ENCODE data around the gene GPATCH2L. TPM values are rescaled to one million over a fixed set of nuclear protein-coding genes. Genes with fewer than 3 reads are reported as not detected.

Gene GPATCH2L
- total RNA-seq, 2 donors from 2014 or later, result 23.4 to 61.7 TPM

- TF ChIP-seq, protein P1, sequence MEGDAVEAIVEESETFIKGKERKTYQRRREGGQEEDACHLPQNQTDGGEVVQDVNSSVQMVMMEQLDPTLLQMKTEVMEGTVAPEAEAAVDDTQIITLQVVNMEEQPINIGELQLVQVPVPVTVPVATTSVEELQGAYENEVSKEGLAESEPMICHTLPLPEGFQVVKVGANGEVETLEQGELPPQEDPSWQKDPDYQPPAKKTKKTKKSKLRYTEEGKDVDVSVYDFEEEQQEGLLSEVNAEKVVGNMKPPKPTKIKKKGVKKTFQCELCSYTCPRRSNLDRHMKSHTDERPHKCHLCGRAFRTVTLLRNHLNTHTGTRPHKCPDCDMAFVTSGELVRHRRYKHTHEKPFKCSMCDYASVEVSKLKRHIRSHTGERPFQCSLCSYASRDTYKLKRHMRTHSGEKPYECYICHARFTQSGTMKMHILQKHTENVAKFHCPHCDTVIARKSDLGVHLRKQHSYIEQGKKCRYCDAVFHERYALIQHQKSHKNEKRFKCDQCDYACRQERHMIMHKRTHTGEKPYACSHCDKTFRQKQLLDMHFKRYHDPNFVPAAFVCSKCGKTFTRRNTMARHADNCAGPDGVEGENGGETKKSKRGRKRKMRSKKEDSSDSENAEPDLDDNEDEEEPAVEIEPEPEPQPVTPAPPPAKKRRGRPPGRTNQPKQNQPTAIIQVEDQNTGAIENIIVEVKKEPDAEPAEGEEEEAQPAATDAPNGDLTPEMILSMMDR (IDR thresholded peaks at IDR 0.05), result no peak
- TF ChIP-seq POLR2A (IDR thresholded peaks at IDR 0.05), result no peak
- WGBS, 2 donors, result 78 to 80% methylated on average over 19 of the region's 19 CpGs
- Histone ChIP-seq H3K27me3 (peaks cover 0 to 3% of the 10 kb centered on the region in 2 donors), H3K27ac (no peak overlapping the region), H3K4me3 (no peak overlapping the region), H3K9me3 (no peaks in the 10 kb centered on the region), H3K4me1 (peaks cover 10% of the 10 kb centered on the region), H3K36me3 (replicated peaks in 1 of 2; ENCODE audit: insufficient read depth in 1 of 2, low read depth in 2 of 2) (no peaks in the 10 kb centered on the region)
- DNase-seq, result no peak
- ATAC-seq, result no peak
- intact Hi-C loops (cut with DNase I), result no loop called here
These were observed 17.5 kb upstream of the GPATCH2L start for GRCh38 chr14:76134231-76134630.

GRCh38 chr14:76135722-76136121, 16.0 kb upstream of the GPATCH2L start:
- intact Hi-C loops (cut with DNase I), result no loop called here
- H3K9me3 ChIP-seq, result no peaks in the 10 kb centered on the region
- DNase-seq (no peak), ATAC-seq (no peak)
- no peaks in the 10 kb centered on the region for H3K36me3 ChIP-seq (replicated peaks in 1 of 2; ENCODE audit: insufficient read depth in 1 of 2, low read depth in 2 of 2)
- TF ChIP-seq POLR2A (IDR thresholded peaks at IDR 0.05), result no peak
- H3K4me3 ChIP-seq, result no peak overlapping the region
- H3K27ac ChIP-seq, result no peak overlapping the region
- H3K4me1 ChIP-seq, result peaks cover 10% of the 10 kb centered on the region
- 32 to 39% methylated on average over 7 of the region's 7 CpGs for WGBS, 2 donors
- peaks cover 0 to 3% of the 10 kb centered on the region in 2 donors for H3K27me3 ChIP-seq

DNA sequence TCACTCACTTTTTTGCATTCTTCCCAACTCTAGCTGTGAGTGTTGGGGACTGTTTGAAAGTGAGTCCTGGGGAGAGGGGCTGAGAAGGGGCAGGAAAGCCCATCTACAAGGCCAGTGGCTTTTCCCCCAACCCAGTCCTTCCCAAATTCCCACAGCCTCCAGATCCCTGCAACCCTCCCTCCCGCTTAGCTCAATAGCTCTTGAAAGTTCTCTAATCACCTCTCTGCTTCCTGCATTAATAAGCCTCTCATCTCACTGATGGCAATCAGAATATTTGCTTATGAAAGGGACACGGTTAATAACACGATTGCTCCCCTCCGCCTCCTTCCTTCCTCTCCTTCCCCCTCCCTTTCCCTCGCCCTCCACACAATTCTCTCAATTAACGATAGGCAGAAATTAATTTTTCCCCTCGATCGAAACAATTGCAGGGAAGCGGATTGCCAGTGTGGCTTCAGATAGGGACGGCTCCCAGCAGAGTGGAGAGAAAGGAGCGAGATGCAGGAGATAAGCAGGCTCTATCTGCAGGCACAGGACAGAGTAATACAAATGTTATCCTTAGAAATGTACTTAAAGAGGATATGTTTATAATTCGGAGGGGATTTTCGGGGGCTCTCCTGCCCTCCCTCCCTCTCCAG, 15.1 kb upstream of the GPATCH2L start:
- 18 to 20% methylated on average over 13 of the region's 13 CpGs for WGBS, 2 donors
- no peaks in the 10 kb centered on the region for H3K36me3 ChIP-seq (replicated peaks in 1 of 2; ENCODE audit: insufficient read depth in 1 of 2, low read depth in 2 of 2)
- no peak overlapping the region for H3K27ac ChIP-seq
- no peak for TF ChIP-seq POLR2A (IDR thresholded peaks at IDR 0.05)
- TF ChIP-seq, protein P1 (IDR thresholded peaks at IDR 0.05), result no peak
- peaks cover 10% of the 10 kb centered on the region for H3K4me1 ChIP-seq
- DNase-seq, result no peak
- no peaks in the 10 kb centered on the region for H3K9me3 ChIP-seq
- no peak overlapping the region for H3K4me3 ChIP-seq
- ATAC-seq, result no peak
- peaks cover 0 to 3% of the 10 kb centered on the region in 2 donors for H3K27me3 ChIP-seq
- intact Hi-C loops (cut with DNase I), result no loop called here

GRCh38 chr14:76138119-76138757, 13.5 kb upstream of the GPATCH2L start:
- Histone ChIP-seq H3K4me3 (no peak overlapping the region), H3K9me3 (no peaks in the 10 kb centered on the region), H3K27ac (no peak overlapping the region), H3K4me1 (peaks cover 10% of the 10 kb centered on the region), H3K36me3 (replicated peaks in 1 of 2; ENCODE audit: insufficient read depth in 1 of 2, low read depth in 2 of 2) (no peaks in the 10 kb centered on the region), H3K27me3 (peaks cover 0 to 3% of the 10 kb centered on the region in 2 donors)
- intact Hi-C loops (cut with DNase I), result no loop called here
- DNase-seq (no peak), ATAC-seq (no peak)
- WGBS, 2 donors, result 8 to 9% methylated on average over 24 of the region's 24 CpGs
- no peak for TF ChIP-seq POLR2A (IDR thresholded peaks at IDR 0.05)
- TF ChIP-seq, protein P1 (IDR thresholded peaks at IDR 0.05), result no peak

DNA sequence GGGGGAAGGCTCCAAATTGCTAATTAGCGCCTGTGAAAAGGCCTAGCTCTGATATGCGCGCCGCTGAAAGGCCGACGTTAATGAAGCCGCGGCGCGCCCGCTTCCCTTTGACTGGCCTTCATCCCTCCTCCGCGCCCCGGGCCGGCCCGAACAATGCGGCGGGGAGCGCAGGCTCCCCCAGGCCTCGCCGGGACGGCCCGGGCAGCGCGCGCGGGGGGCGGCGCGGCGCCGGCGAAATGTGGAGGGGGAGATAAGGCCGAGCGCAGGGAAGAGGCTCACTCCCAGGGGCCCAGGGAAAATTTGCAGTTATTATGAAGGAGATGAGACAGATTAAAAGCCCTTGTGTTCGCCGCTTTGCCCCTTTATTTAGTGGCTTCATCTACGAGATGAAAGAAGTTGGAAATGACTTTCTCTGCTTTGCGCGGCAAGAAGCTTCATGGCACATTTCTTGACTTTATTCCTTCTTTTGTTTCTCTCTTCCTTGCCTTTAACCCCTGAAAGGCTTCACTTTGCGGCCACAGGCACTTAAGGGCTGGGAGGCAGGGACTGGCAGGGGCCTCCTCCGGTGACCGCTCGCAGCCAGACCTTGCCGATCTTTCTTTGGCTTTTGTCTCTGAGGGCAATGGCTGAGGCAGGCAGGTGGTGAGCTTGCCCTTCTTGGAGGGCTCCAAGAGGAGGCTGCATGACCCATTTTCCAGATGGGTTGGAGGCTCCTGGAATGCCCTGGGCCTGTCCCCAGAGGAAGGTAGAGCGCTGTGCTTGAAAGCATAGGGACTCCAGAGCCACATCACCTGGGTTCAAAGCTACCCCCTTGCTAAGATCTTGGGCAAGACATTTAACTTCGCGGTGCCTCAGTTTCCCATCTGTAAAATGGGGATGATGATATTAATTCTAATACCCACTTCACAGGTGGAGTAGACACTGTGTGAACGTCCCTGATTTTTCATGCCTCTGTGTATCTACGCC, 12.7 kb upstream of the GPATCH2L start:
- no peak overlapping the region for H3K4me3 ChIP-seq
- H3K36me3 ChIP-seq (replicated peaks in 1 of 2; ENCODE audit: insufficient read depth in 1 of 2, low read depth in 2 of 2), result no peaks in the 10 kb centered on the region
- H3K27me3 ChIP-seq, result peaks cover 0 to 3% of the 10 kb centered on the region in 2 donors
- no peak overlapping the region for H3K27ac ChIP-seq
- 12 to 14% methylated on average over 38 to 43 of the region's 50 CpGs for WGBS, 2 donors
- DNase-seq (peak in 1 of 4 donors; percentile 9), ATAC-seq (no peak)
- peaks cover 10% of the 10 kb centered on the region for H3K4me1 ChIP-seq
- intact Hi-C loops (cut with DNase I), result no loop called here
- H3K9me3 ChIP-seq, result no peaks in the 10 kb centered on the region
- TF ChIP-seq POLR2A (IDR thresholded peaks at IDR 0.05), result no peak
- TF ChIP-seq, protein P1 (IDR thresholded peaks at IDR 0.05), result no peak

Data from body of pancreas (tissue), 4 donors.